H9 (cell line): ENCODE results near the gene LSP1. TPM values are rescaled to one million over a fixed set of nuclear protein-coding genes. Genes with fewer than 3 reads are reported as not detected.

ENCODE experiments used
- DNase-seq: peaks from one replicate; pipeline ENCODE4 v3.0.0-alpha.2; 2017
- H2AFZ ChIP-seq: one replicate; pipeline ENCODE4 v1.6.1; 2013; ENCODE audit warnings: mild to moderate bottlenecking, low read length, control low read depth, moderate library complexity
- H2AK5ac ChIP-seq: 2 replicates; pipeline ENCODE4 v1.6.1; 2013; ENCODE audit warnings: low read length, control low read depth, mixed read lengths; ENCODE audit not compliant: insufficient read length
- H2BK120ac ChIP-seq: one replicate; pipeline ENCODE4 v1.6.1; 2013; ENCODE audit warnings: low read depth, mild to moderate bottlenecking, low read length, control low read depth, inconsistent platforms; ENCODE audit not compliant: poor library complexity, severe bottlenecking
- H2BK12ac ChIP-seq: 2 replicates; pipeline ENCODE4 v1.6.1; 2013; ENCODE audit warnings: low read length, control low read depth, mixed read lengths, low read depth; ENCODE audit not compliant: insufficient read length
- H2BK15ac ChIP-seq: 2 replicates; pipeline ENCODE4 v1.6.1; 2013; ENCODE audit warnings: low read depth, low read length, control low read depth
- H2BK20ac ChIP-seq: one replicate; pipeline ENCODE4 v1.6.1; 2013; ENCODE audit warnings: low read depth, mild to moderate bottlenecking, low read length, control low read depth, inconsistent platforms; ENCODE audit not compliant: poor library complexity, severe bottlenecking
- H2BK5ac ChIP-seq: 2 replicates; pipeline ENCODE4 v1.6.1; 2013; ENCODE audit warnings: low read length, control low read depth, mixed read lengths; ENCODE audit not compliant: insufficient read length
- H3K14ac ChIP-seq: 2 replicates; pipeline ENCODE4 v1.6.1; 2013; ENCODE audit warnings: low read length, control low read depth; ENCODE audit not compliant: insufficient read depth
- H3K18ac ChIP-seq: 2 replicates; pipeline ENCODE4 v1.6.1; 2013; ENCODE audit warnings: low read depth, mild to moderate bottlenecking, mixed read lengths, low read length, control low read depth; ENCODE audit not compliant: insufficient read length
- H3K23ac ChIP-seq: 2 replicates; pipeline ENCODE4 v1.6.1; 2013; ENCODE audit warnings: low read length, control low read depth, mixed read lengths, low read depth; ENCODE audit not compliant: insufficient read length
- H3K23me2 ChIP-seq: 2 replicates; pipeline ENCODE4 v1.6.1; 2013; ENCODE audit warnings: low read depth, mild to moderate bottlenecking, mixed read lengths, low read length, control low read depth; ENCODE audit not compliant: insufficient read length, poor library complexity, severe bottlenecking
- H3K27ac ChIP-seq: 2 replicates; pipeline ENCODE4 v1.5.1; 2013; ENCODE audit warnings: low read length, control low read depth, mixed read lengths, low read depth; ENCODE audit not compliant: insufficient read length
- H3K27me3 ChIP-seq: 2 replicates; pipeline ENCODE4 v1.6.1; 2013; ENCODE audit warnings: low read length, control low read depth, inconsistent platforms; ENCODE audit not compliant: insufficient read depth
- H3K4ac ChIP-seq: 2 replicates; pipeline ENCODE4 v1.6.1; 2013; ENCODE audit warnings: low read depth, mild to moderate bottlenecking, control low read depth, inconsistent platforms, low read length, moderate library complexity
- H3K4me1 ChIP-seq: 2 replicates; pipeline ENCODE4 v1.6.1; 2013; ENCODE audit warnings: low read length, control low read depth, inconsistent platforms; ENCODE audit not compliant: insufficient read depth
- H3K4me2 ChIP-seq: 2 replicates; pipeline ENCODE4 v1.6.1; 2013; ENCODE audit warnings: low read length, control low read depth, mixed read lengths; ENCODE audit not compliant: insufficient read length, insufficient read depth
- H3K56ac ChIP-seq: 2 replicates; pipeline ENCODE4 v1.6.1; 2013; ENCODE audit warnings: low read depth, mild to moderate bottlenecking, mixed read lengths, low read length, control low read depth; ENCODE audit not compliant: insufficient read length
- H3K79me1 ChIP-seq: 2 replicates; pipeline ENCODE4 v1.6.1; 2013; ENCODE audit warnings: low read depth, mild to moderate bottlenecking, moderate library complexity, low read length, control low read depth, inconsistent platforms; ENCODE audit not compliant: insufficient read depth, poor library complexity, severe bottlenecking
- H3K79me2 ChIP-seq: 2 replicates; pipeline ENCODE4 v1.6.1; 2013; ENCODE audit warnings: low read length, control low read depth, inconsistent platforms; ENCODE audit not compliant: insufficient read depth
- H3K9ac ChIP-seq: 2 replicates; pipeline ENCODE4 v1.6.1; 2013; ENCODE audit warnings: low read length, control low read depth, mixed read lengths; ENCODE audit not compliant: insufficient read length; ENCODE audit errors: extremely low read depth
- H3K9me3 ChIP-seq: one replicate; pipeline ENCODE4 v1.6.1; 2013; ENCODE audit warnings: low read depth, low read length, inconsistent platforms; ENCODE audit not compliant: control insufficient read depth
- H3T11ph ChIP-seq: one replicate; pipeline ENCODE4 v1.6.1; 2013; ENCODE audit warnings: mild to moderate bottlenecking, low read length, control low read depth, inconsistent platforms
- H4K20me1 ChIP-seq: one replicate; pipeline ENCODE4 v1.6.1; 2013; ENCODE audit not compliant: control insufficient read depth, insufficient read length, insufficient read depth
- H4K5ac ChIP-seq: 2 replicates; pipeline ENCODE4 v1.6.1; 2013; ENCODE audit warnings: low read depth, mild to moderate bottlenecking, mixed read lengths, low read length, control low read depth; ENCODE audit not compliant: insufficient read length
- H4K8ac ChIP-seq: replicated peaks from 2 replicates; pipeline ENCODE4 v1.6.1; 2013; ENCODE audit warnings: low read length, control low read depth, mixed read lengths, low read depth; ENCODE audit not compliant: insufficient read length
- H4K91ac ChIP-seq: 2 replicates; pipeline ENCODE4 v1.6.1; 2013; ENCODE audit warnings: low read depth, mild to moderate bottlenecking, moderate library complexity, mixed read lengths, low read length, control low read depth; ENCODE audit not compliant: insufficient read length
- H3K27ac Mint-ChIP-seq, 3 experiments: 2 replicates in 2 of 3; 3 replicates in 1 of 3; pipeline ENCODE4 v1.8.0; 2020 to 2021; ENCODE audit warnings: mixed read lengths in 3 of 3, mild to moderate bottlenecking in 1 of 3, moderate library complexity in 1 of 3
- H3K27me3 Mint-ChIP-seq: 2 replicates; pipeline ENCODE4 v1.8.0; 2021; ENCODE audit warnings: low read depth, mild to moderate bottlenecking, moderate library complexity, mixed read lengths
- H3K36me3 Mint-ChIP-seq, 3 experiments: 2 replicates in 2 of 3; 3 replicates in 1 of 3; pipeline ENCODE4 v1.8.0; 2020 to 2021; ENCODE audit warnings: low read depth in 3 of 3, mixed read lengths in 3 of 3; ENCODE audit not compliant: insufficient read depth in 1 of 3
- H3K4me1 Mint-ChIP-seq, 2 experiments: 2 replicates each; pipeline ENCODE4 v1.8.0; 2020; ENCODE audit warnings: mixed read lengths in 2 of 2
- H3K4me3 Mint-ChIP-seq, 2 experiments: 2 replicates in 1 of 2; 3 replicates in 1 of 2; pipeline ENCODE4 v1.8.0; 2020 to 2021; ENCODE audit warnings: mild to moderate bottlenecking in 2 of 2, mixed read lengths in 2 of 2, moderate library complexity in 1 of 2
- H3K9me3 Mint-ChIP-seq, 2 experiments: 2 replicates in 1 of 2; 3 replicates in 1 of 2; pipeline ENCODE4 v1.8.0; 2020; ENCODE audit warnings: mild to moderate bottlenecking in 2 of 2, mixed read lengths in 2 of 2, moderate library complexity in 1 of 2
- CTCF ChIP-seq: fragments of 200-600 bp; sonication (generic); conservative IDR thresholded peaks from 3 replicates; pipeline ENCODE4 v1.8.0; 2021; ENCODE audit warnings: antibody characterized with exemption, mild to moderate bottlenecking
- WGBS: extraction: QIAGEN DNeasy Blood & Tissue Kit; methylation state at CpG from one replicate; pipeline ENCODE4 v1.1.7; 2013; ENCODE audit warnings: missing lambda C conversion rate, low lambda C conversion rate, mixed read lengths; ENCODE audit not compliant: insufficient read length; ENCODE audit errors: extremely low coverage; 5-methylcytosine and 5-hydroxymethylcytosine counted together
- total RNA-seq: library from RNA; stranded (reverse); gene quantifications from 2 replicates; pipeline ENCODE4 v1.2.1, GENCODE V29; 2021

Gene LSP1
- total RNA-seq, 1 experiment from 2014 or later = not detected

DNA sequence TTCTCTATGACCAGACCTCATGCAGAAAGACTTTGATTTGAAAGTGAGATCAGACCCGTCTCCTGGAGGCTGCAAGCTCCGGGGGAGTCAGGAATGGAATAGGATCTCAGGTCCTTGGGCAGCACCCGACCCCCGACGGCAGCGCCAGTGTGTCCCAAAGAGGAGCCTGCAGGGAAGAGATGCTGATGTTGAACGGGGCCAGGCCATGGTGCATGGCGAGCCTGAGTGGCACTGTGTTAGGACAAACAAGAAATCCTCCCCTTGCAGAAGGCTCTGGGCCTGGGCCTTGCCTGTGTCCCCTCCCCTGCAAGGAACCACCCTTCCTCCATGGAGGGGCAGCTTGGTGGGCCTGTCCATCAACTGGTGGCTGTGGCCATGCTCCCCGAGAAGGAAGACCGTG, 38.2 kb upstream of the LSP1 start:
- H3K27ac Mint-ChIP-seq = no peak overlapping the region
- Histone ChIP-seq H2BK12ac (no peak overlapping the region), H3T11ph (no peak overlapping the region), H3K23ac (no peak overlapping the region), H4K91ac (no peak overlapping the region), H4K20me1 (no peaks in the 10 kb centered on the region), H3K23me2 (no peaks in the 10 kb centered on the region), H2BK20ac (no peak overlapping the region), H3K27me3 (no peaks in the 10 kb centered on the region), H2BK120ac (no peak overlapping the region), H4K8ac (no peak overlapping the region), H3K9ac (no peak overlapping the region), H3K14ac (no peak overlapping the region), H3K9me3 (no peaks in the 10 kb centered on the region), H2AFZ (no peak overlapping the region), H3K4me2 (no peak overlapping the region), H3K4ac (no peak overlapping the region), H3K27ac (no peak overlapping the region), H4K5ac (no peak overlapping the region), H3K4me1 (no peaks in the 10 kb centered on the region), H2BK5ac (no peak overlapping the region), H3K18ac (no peak overlapping the region), H3K79me1 (no peaks in the 10 kb centered on the region), H2BK15ac (no peak overlapping the region), H2AK5ac (no peak overlapping the region), H3K79me2 (no peaks in the 10 kb centered on the region), H3K56ac (no peak overlapping the region)
- H3K9me3 Mint-ChIP-seq = peaks cover 8 to 12% of the 10 kb centered on the region in 2 experiments; a peak in 4 of 5 replicates
- H3K36me3 Mint-ChIP-seq = no peaks in the 10 kb centered on the region; a peak in 1 of 7 replicates
- peaks cover 51% of the 10 kb centered on the region for H3K27me3 Mint-ChIP-seq
- no peak for DNase-seq
- H3K4me3 Mint-ChIP-seq = no peak overlapping the region
- no CpG with 5 or more reads among the region's 10 CpGs for WGBS
- no peaks in the 10 kb centered on the region for H3K4me1 Mint-ChIP-seq
- TF ChIP-seq CTCF = no peak
